ENCODE results near the gene NCR3LG1.
"Not testable (repeated sequence)": the region's sequence is repeated elsewhere in the genome, so short reads cannot be mapped to it uniquely, and the experiment has no call there.

NCR3LG1 gene

GRCh38 chr11:17413414-17414316, 62.1 kb downstream of the NCR3LG1 start:
- no peak for DNase-seq

- no peak for DNase-seq
These were observed 62.7 kb downstream of the NCR3LG1 start for GRCh38 chr11:17414317-17414737.

GRCh38 chr11:17414992-17415391, 63.4 kb downstream of the NCR3LG1 start:
- no peak for DNase-seq

GRCh38 chr11:17415523-17416104, 64.0 kb downstream of the NCR3LG1 start:
- DNase-seq: no peak

GRCh38 chr11:17416492-17416891, 64.9 kb downstream of the NCR3LG1 start:
- no peak for DNase-seq

GRCh38 chr11:17418444-17419081, 67.0 kb downstream of the NCR3LG1 start:
- no peak for DNase-seq

GRCh38 chr11:17421781-17422180, 70.2 kb downstream of the NCR3LG1 start:
- no peak for DNase-seq

GRCh38 chr11:17423533-17424310, 72.1 kb downstream of the NCR3LG1 start:
- no peak for DNase-seq

- DNase-seq: not testable (repeated sequence)
These were observed 74.6 kb downstream of the NCR3LG1 start for GRCh38 chr11:17426233-17426632.
